HG03135 (cell line): ENCODE results near the gene AGAP1.

Source experiments
- ATAC-seq: cut with Tn5 transposase; IDR thresholded peaks from one replicate; pipeline ENCODE4 v1.9.1; 2021; ENCODE audit warnings: mild to moderate bottlenecking, moderate library complexity; ENCODE audit not compliant: unreplicated experiment

Gene AGAP1

DNA sequence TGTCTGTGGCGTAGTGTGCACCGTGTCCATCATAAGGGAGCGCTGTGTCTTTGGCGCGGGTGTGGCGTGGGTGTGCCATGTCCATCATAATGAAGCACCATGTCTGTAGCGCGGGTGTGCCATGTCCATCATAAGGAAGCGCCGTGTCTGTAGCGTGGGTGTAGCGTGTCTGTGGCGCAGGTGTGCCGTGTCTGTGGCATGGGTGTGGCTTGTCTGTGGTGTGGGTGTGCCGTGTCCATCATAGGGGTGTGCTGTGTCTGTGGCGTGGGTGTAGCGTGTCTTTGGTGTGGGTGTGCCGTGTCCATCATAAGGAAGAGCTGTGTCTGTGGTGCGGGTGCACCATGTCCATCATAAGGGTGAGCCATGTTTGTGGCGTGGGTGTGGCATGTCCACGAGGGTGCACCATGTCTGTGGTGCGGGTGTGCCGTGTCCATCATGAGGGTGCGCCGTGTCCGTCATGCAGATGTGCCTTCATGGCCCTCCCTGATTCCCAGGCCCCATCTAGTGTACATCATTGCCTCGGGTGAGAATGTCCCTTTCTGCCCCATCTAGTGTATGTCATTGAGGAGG, 399.4 kb downstream of the AGAP1 start:
- ATAC-seq = no peak

DNA sequence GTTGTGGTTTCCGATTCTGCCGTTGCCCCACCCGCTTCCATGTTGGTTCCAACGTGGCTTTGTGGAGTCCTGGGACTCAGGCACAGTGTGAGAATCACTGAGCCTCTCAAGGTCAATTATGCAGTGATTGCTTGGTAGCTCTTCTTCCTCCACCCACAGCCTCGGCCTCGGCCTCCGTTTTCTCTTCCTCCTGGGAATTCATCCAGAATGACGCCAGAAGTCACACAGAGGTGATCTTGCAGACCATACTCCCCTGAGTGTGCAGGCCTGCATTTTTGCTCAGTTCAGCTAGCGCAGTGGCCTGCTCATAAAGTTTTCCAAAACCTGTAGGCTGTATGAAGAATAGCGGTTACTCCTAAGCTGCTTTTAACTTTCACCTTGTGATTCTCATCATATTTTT, 401.0 kb downstream of the AGAP1 start:
- no peak for ATAC-seq

DNA sequence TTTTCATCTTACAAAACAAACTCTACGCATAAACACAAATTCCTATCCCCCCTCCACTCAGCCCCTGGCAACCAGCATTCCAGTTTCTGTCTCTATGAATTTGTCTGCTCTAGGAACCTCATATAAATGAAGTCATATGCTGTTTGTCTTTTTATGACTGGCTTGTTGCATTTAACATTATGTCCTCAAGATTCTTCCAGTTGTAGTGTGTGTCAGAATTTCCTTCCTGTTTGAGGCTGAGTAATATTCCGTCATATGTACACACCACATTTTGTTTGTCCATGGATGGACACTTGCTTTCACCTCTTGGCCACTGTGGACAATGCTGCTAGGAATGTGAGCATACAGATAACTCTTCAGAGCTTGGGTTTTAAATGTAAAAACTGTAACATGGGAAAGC, 402.2 kb downstream of the AGAP1 start:
- no peak for ATAC-seq

DNA sequence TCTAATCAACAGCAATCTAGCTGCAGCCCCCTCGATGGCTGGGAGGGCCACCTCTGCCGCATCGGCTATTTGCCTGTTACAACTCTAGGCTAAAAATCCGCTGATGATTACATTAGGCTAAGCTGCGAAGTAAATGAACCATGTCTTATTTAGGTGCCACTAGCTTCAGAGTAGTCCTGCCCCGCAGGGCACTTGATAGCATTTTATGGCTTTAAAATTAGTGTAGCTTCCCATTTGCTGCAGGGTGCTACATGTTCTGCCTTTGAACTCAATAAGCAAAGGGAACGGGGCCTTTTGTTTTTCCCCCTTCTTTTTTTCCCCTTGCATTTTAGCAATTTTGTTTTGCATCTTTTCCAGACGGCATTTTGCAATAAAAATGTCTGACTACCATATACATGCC, 404.1 kb downstream of the AGAP1 start:
- no peak for ATAC-seq

DNA sequence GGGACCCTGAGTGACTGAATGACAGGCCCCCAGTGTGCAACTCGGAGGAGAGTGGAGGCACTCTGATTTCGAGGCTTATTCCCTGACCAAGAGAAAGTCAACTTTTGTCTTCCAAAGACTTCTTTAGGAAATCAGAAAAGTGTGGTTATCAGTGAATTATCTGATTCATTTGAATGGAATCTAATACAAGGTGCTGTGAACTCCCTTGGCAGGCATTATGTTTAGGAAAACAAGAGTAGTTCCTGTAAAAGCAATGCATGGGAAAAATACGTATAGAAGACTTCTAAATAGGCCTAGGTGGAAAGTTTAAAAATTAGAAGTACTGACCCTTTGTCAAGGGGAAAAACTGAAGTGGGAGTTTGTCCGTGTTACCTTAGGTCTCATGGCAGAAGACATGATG, 404.9 kb downstream of the AGAP1 start:
- no peak for ATAC-seq

DNA sequence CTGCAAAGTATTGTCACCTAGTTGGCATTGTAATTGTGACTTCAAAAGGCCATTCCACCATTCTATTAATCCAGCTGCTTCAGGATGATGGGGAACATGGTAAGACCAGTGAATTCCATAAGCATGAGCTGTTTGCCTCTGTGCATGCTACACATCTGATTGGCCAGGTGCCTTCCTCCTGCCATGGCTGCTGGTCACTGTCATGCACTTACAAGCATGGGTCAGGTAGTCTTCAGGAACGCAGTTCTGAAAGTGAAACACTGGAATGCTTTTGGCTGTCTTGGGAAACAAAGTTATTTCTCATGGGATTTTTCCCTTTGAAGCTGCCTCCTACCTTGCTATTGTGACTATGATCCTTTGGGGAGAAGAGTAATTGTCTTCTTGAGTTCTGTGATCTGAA, 406.8 kb downstream of the AGAP1 start:
- no peak for ATAC-seq

DNA sequence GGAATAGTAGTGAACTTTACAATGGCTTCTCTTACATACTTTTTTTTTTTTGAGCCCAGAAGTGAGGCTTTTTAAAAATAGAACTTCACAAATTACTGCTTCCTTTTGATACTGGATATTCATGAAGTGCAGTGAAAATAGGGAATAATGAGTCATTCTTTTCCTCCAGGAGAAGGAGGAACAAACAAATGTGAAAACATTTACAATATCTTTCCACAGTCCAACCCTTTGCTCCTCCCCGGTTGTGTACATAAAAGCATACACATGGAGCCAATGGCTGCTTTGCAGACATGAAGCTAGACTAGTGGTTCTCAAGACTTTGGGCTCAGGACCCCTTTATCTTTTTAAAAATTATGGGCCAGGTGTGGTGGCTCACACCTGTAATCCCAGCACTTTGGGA, 407.4 kb downstream of the AGAP1 start:
- ATAC-seq = no peak

DNA sequence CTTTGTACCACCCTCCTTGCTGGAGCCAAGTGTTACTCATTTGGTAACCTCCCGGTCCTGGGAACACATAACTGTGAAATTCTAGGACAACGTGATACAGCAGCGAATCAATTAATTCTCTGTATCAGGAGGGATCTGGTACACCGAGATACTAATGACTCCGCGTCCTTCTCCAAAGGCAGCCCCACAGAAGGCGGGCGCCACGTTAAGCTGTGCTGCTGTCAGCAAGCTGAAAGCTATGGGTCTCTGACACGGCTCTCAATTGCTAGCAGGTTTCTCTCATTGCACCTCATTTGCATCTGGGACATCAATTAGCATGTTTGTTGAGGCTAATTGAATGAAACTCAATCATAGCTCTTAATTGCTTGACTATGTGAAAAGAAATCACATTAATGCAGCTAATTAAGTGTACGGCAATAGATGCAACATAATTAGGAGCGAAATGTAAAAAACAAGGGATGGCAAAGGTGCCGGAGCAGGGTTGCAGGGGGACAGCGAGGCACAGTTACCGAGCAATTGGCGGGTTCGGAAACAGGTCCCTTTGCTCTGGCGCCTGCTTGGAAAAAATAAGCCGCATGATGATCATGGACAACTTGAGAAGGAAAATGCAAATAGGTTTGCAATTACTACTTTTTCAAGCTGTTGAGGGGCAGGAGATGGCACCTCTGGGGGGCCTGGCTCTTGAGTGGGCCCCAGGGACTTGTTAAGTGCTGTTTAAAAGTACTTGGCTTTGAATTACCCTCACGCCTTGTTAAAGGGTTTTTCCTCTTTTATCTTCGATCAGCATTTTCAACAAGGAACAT, 410.1 kb downstream of the AGAP1 start:
- no peak for ATAC-seq

DNA sequence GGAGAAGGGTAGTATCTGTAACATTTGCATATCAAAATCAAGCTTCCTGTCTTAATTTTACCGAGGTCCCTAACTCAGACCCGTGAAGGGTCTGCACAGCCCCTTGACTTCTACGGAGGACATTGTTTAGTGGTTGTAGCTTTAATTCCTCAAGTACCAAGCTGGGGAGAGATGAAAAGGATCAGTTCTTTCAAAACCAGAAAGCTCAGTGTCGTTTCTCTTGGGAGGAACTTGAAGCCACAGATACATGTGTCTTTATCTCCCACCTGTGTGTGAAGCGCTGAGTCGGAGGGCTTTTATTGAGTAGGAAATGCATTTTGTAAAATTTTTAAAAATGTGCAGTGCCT, 410.7 kb downstream of the AGAP1 start:
- ATAC-seq = no peak

DNA sequence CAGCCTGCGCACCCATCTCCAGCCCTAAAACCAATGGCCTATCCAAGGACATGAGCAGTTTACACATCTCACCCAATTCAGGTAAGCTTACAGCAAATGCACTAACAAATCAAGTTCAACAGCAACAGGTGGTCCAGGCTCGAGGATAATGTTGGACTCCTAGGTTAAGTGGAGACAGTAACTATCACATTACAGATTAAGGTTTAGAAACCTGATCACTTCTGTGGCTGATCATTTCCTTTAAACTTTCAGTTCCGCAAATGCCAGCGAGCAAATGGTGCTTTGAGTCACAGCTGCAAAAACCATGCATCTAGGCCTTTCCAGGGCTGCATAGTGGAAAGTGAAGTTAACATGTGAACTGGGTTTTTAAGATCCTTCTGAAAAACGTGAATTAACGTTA, 415.0 kb downstream of the AGAP1 start:
- no peak for ATAC-seq

DNA sequence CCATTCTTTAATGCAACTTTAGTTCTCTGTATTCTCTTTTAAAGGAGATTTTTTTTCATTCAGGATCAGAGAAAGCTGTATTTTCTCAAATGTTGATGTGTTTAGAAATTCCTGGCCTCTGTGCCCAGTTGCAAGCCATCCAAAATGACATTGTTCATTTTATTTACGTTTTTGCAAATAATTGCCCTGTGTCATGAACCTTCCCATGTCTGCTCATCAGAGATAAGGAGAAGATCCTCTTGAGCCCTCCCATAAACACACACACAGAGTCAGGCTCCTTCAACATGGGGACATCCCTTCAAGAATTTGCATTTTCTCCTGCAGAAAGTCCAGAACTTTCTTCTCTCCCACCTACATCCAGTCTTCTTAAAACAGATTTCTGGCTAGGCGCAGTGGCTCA, 415.5 kb downstream of the AGAP1 start:
- no peak for ATAC-seq

DNA sequence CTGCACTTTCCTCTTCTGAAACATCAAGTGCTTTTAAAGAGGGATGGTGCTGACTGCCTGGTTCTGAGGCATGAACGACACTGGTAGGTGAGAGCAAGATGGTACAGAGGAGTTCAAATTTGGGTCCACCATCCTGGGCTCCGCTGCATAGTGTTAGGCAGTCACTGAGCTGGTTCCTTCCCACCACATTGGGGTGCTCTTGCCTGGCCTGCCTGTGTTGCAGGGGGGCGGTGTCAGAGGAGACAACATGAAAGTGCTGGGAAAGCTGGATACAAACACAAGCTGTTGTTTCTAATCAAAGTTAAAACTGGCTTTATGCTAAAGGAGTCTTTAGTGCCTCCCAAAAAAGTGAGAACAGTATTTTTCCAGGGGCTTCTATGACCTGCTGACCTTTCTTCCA, 416.2 kb downstream of the AGAP1 start:
- ATAC-seq = no peak

DNA sequence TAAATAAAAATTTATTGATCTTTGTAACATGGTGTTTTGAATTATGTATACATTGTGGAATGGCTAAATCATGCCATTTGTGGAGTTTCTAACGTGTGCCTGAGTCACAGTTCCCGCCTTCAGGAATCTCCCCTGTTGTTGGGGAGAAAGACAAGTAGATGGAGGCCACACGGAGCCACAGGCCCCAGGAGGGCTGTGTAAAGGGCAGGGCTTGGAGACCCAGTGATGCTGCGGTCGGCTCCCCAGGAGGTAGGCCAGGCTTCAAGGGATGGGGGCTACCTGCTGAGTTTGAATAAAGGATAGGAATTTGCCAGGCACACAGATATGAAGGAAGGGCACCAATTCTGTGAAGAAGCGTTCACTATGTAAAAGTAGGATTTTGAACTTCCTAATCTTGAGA, 417.3 kb downstream of the AGAP1 start:
- no peak for ATAC-seq

DNA sequence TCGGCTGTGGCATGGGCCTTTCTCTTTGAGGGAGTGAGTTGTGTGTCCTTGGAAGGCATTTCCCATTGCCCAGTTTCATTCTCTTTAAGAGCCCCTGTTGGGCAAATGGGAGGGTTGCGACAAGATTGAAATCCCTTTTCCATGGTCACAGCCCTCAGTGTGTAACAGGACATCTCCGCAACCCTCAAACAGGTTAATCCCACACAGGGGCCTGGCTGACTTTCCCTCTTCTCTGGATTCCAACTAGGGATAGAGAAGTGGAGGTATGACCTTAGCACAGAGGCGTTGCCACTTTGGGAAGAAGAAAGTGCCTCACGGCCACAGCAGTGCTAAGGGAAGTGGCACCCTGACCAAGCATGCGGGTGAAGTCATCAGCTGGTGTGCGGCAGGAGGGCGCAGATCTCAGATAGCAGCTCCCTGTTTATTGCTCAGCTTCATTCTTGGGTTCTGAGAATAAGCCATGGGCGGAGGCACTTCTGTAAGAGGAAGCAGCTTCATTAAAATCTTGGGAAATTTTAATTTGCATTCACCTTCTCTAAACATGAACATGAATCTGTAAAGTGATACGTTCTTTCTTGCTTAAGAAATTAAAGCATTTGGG, 417.9 kb downstream of the AGAP1 start:
- ATAC-seq = no peak

DNA sequence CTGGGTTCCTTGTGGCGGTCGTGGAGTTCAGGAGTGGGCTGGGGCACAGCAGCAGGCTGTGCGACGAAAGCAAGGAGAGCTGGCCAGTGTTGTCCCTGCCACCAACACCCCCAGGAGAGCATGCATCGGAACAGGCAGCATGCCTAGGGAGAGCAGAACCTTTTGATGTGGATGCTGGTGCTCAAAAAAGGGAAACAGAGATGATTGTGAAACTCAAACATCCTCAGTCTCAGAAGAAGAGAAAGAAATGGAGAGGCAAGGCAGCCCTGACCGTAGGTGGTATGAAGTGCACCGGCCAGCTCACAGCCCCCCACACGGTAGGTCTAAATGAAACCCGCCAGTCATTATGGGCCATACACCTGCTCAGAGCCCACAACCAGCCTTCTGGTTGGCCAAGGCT, 420.9 kb downstream of the AGAP1 start:
- ATAC-seq = no peak

DNA sequence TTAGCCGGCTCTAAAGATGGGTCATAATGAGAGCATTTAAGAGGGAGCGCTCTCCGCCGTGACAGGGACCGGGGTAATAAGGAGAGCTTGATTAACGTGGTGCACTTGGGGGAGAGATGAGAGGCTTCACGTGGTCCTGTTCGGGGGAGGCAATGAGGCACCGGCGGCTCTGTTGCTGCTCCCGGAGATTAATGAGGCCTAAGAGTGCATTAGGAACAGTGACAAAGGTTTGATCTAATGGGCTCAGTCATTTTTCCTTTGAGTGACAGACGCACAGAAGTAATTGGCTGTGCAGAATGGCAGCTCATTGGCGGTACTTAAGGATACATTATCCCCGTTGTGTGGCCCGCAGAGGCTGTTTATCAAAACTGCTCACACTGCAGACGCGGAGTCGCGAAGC, 423.7 kb downstream of the AGAP1 start:
- ATAC-seq = no peak

DNA sequence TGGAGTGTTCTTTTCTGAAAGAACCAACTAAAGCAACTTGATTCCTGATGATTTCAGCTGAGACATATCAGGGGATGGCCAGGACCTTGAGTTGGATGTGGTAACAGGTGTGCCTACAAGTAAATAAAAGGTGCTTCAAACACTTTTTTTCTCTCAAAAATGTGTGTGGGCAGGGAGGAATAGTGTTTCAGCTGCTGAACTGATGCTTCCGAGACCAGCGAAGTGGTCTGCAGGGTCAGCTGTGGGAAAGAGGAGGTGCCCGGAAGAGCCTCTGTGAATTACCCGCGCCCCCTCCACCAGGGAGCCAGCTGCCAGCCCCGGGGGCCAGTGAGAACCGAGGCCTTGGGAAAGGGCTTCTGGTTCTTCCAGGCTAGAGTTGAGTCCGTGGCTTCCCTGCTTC, 425.0 kb downstream of the AGAP1 start:
- no peak for ATAC-seq

DNA sequence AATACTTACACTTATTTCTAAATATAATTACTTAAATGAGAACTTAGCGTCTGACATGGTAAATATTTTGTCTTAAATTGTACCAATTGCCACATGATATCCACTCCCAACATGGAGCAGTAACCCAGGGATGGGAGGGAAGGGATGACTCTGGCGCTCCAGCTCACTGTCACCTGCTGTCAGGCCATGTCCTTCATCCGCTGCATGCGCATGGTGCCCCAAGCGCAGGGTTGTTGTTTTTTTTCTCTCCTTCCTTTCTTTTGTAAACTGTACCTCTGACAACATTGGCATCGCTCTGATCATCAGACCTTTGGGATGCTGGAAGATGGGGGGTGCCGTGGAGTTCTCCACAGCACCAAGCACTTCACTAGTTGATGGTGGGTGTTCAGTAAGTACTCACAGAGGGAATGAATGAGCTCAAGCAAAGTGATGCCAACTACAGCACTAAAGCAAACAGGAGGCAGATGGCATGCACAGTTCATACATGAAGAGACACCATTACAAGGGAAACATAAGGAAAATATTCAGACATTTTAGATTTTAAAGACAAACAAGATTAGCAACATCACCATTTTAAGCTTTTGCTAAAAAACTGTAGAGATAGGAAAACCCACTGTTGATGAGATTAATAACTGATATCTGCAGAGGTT, 426.5 kb downstream of the AGAP1 start:
- ATAC-seq = no peak

DNA sequence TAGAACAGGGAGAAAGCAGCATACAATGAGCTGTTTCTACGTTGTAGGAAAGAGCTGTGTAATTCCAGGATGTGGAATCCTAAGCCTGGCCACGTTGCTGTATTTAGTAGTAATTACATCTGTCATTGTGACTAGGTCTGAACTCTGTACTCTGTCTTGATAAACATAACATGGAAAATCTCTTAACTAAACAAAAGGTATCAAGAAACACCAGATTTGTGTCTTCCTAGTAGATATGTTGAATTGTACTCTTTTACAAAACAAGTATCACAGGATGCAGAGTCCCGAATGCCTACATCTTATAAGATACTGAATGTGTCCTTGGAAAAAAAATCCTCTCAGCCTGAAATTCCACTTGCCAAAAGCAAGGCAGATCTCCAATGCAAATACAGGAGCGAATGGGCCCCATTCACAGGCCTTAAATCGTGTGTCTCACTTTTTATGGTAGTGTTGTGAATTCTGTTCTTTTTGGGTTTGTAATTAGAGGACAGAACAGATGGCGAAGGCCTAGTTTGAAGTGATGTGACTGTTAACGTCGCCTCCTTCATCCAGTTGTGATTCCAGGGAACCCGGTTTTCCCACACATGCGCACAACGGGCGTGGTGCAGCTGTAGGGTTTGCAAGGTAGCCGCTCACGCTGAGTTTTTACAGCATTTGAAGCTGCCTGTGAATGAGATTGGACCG, 427.8 kb downstream of the AGAP1 start:
- ATAC-seq = no peak

DNA sequence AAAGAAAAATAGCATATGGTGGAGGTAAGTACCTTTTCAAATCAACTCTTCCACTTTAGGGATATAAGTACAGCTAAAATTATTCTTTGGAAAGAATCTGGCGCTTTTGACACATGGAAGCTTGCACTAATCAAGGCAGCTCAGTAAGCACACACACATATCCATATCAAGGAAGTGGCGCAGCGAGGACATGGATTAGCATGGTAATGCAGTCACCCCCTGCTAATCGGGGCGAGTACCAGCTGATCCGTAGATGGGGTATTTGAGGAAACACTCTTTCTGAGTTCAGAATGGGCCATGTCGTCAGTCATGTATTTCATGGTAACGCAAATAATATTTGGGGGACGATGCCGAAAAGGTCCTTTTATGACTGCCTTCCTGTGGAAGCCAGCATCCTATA, 429.0 kb downstream of the AGAP1 start:
- no peak for ATAC-seq

DNA sequence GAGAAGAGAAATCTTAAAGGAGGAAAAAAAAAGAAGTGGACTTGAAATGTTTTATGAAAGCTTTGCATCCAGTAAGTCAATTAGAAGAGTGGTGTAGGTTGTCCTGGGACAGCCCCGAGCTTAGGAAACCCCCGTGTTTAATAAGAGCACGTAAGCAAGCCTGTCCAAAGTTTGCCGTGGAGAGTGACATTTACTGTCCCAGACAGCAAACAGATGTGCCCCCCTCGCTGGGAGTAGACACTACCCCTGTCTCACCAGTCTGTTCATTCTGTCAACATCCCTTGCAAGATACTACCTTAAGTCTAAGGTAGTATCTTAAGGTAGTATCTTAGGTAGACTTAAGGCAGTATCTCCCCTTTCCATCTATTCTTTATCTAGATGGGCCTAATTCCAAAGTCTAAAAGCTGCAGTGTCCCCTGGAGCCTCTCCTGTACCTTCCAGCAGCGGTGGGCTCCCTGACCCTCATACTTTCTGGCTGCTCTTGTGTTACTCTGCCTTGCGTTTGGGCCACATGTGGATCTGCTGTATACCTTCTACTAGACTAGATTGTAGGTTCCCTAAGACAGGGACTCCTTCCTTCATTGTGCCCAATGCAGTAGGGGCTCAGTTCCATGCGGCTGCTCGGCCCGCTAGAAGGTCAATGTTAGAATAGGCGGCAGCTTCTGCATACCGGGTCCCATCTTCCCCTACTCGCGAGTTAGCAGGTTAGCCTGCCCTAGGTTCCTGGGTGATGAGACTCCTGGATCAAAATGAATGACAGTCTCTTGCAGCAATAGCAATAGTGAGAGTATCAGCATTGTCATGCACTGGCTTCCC, 430.2 kb downstream of the AGAP1 start:
- no peak for ATAC-seq
